Lower leg skin (tissue), 3 donors: Measurements from ENCODE around the gene FBXO15.

Source experiments
- POLR2A ChIP-seq, 2 donors: fragments of 450-650 bp; IDR thresholded peaks; one replicate each; pipeline ENCODE4 v1.6.1; 2016 to 2017; ENCODE audit warnings: antibody characterized with exemption in 2 of 2, mild to moderate bottlenecking in 1 of 2, moderate library complexity in 1 of 2
- TF ChIP-seq, protein P1 (sequence below), 3 donors: fragments of 450-650 bp; IDR thresholded peaks; one replicate each; pipeline ENCODE4 v1.5.1; 2016; ENCODE audit warnings: antibody characterized with exemption in 3 of 3, mild to moderate bottlenecking in 3 of 3, moderate library complexity in 2 of 3

DNA sequence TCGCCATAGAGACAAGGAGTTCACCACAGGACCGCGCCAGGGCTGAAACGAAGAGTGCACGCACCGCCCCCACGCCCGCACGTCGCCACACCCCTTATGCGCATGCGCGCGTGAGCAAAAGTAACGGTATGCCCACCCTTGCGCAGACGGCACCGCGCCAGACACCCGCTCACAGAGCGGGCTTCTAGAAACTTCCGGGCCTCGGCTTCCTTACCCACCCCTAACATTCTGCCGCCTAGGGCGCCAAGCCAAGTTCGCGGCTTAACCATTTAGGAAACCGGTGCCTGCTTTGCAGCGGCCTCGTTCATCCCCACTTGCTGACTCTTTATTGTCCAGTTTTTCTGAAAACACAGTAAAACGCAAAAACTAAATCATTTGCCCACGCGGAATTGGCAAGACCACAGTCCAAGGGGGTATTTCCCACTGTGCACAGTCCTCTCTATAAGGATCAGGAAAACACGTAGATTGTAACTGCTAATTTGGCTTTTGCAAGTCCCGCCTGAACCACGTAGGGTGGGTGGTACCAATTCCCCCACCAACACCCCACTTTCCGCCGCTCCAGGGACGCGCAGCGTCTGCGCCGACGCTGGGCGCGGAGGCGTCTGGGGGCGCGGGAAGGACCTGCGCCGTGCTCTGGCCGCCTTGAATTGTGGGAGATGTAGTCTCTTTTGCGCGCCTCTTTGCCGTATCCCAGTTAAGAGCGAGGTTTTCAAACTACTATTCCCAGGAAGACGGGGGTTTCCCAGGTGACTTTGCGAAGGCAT, at the start of gene FBXO15, which contains the start of gene TIMM21:
- TF ChIP-seq, protein P1, sequence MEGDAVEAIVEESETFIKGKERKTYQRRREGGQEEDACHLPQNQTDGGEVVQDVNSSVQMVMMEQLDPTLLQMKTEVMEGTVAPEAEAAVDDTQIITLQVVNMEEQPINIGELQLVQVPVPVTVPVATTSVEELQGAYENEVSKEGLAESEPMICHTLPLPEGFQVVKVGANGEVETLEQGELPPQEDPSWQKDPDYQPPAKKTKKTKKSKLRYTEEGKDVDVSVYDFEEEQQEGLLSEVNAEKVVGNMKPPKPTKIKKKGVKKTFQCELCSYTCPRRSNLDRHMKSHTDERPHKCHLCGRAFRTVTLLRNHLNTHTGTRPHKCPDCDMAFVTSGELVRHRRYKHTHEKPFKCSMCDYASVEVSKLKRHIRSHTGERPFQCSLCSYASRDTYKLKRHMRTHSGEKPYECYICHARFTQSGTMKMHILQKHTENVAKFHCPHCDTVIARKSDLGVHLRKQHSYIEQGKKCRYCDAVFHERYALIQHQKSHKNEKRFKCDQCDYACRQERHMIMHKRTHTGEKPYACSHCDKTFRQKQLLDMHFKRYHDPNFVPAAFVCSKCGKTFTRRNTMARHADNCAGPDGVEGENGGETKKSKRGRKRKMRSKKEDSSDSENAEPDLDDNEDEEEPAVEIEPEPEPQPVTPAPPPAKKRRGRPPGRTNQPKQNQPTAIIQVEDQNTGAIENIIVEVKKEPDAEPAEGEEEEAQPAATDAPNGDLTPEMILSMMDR (IDR thresholded peaks at IDR 0.05), result no peak
- no peak for TF ChIP-seq POLR2A (IDR thresholded peaks at IDR 0.05)
